SK-N-SH treated with all-trans-retinoic acid at 6 μM for 48 hours (cell line): ENCODE measurements around the gene SNAPC2.

Experiments
- ATAC-seq: fragments of 200-7000 bp; cut with Tn5 transposase; 3 replicates; pipeline ENCODE4 v1.9.1; 2020; ENCODE audit warnings: mild to moderate bottlenecking, moderate library complexity
- ARNTL ChIP-seq: fragments of 450-650 bp; formaldehyde crosslinking; IDR thresholded peaks from 2 replicates; pipeline ENCODE4 v1.5.0; 2020; ENCODE audit warnings: low read depth, mild to moderate bottlenecking, moderate library complexity, borderline replicate concordance
- BACH2 ChIP-seq: fragments of 250-450 bp; sonication (Bioruptor Pico); IDR thresholded peaks from 2 replicates; pipeline ENCODE4 v1.9.0; 2021; ENCODE audit warnings: mild to moderate bottlenecking, borderline replicate concordance
- CREB5 ChIP-seq: fragments of 250-450 bp; sonication (Bioruptor Pico); IDR thresholded peaks from 2 replicates; pipeline ENCODE4 v1.5.1; 2020; ENCODE audit warnings: low read depth, mild to moderate bottlenecking, moderate library complexity
- CSDC2 ChIP-seq: fragments of 250-450 bp; sonication (Bioruptor Pico); IDR thresholded peaks from 2 replicates; pipeline ENCODE4 v1.5.0; 2020; ENCODE audit warnings: mild to moderate bottlenecking, moderate library complexity
- CSRNP3 ChIP-seq: fragments of 250-450 bp; sonication (Bioruptor Pico); IDR thresholded peaks from 2 replicates; pipeline ENCODE4 v1.5.1; 2021; ENCODE audit warnings: mild to moderate bottlenecking, moderate library complexity
- ESRRG ChIP-seq: fragments of 250-450 bp; sonication (Bioruptor Pico); IDR thresholded peaks from 2 replicates; pipeline ENCODE4 v1.6.1; 2021; ENCODE audit warnings: mild to moderate bottlenecking
- GLIS3 ChIP-seq: fragments of 250-450 bp; sonication (Bioruptor Pico); IDR thresholded peaks from 2 replicates; pipeline ENCODE4 v1.5.0; 2020; ENCODE audit warnings: mild to moderate bottlenecking, moderate library complexity
- OSR1 ChIP-seq: fragments of 250-450 bp; sonication (Bioruptor Pico); IDR thresholded peaks from 2 replicates; pipeline ENCODE4 v1.8.0; 2022; ENCODE audit warnings: moderate library complexity, mild to moderate bottlenecking, inconsistent platforms
- POU6F1 ChIP-seq: fragments of 250-450 bp; sonication (Bioruptor Pico); IDR thresholded peaks from 2 replicates; pipeline ENCODE4 v1.8.0; 2021; ENCODE audit warnings: low read depth, mild to moderate bottlenecking, moderate library complexity, borderline replicate concordance
- PPARA ChIP-seq: fragments of 250-450 bp; sonication (Bioruptor Pico); IDR thresholded peaks from 2 replicates; pipeline ENCODE4 v1.5.0; 2020; ENCODE audit warnings: mild to moderate bottlenecking, borderline replicate concordance
- RARB ChIP-seq: fragments of 250-450 bp; sonication (Bioruptor Pico); IDR thresholded peaks from 2 replicates; pipeline ENCODE4 v1.8.0; 2021; ENCODE audit warnings: mild to moderate bottlenecking, moderate library complexity
- SNAI2 ChIP-seq: fragments of 250-450 bp; sonication (Bioruptor Pico); IDR thresholded peaks from 2 replicates; pipeline ENCODE4 v1.5.0; 2020; ENCODE audit warnings: mild to moderate bottlenecking, moderate library complexity
- TCF4 ChIP-seq: fragments of 250-450 bp; sonication (Bioruptor Pico); IDR thresholded peaks from 2 replicates; pipeline ENCODE4 v1.8.0; 2021; ENCODE audit warnings: mild to moderate bottlenecking, moderate library complexity, borderline replicate concordance
- TOX ChIP-seq: fragments of 250-450 bp; sonication (Bioruptor Pico); IDR thresholded peaks from 2 replicates; pipeline ENCODE4 v1.8.0; 2021; ENCODE audit warnings: mild to moderate bottlenecking, moderate library complexity, borderline replicate concordance
- ZC3H10 ChIP-seq: fragments of 250-450 bp; sonication (Bioruptor Pico); IDR thresholded peaks from 2 replicates; pipeline ENCODE4 v1.5.1; 2021; ENCODE audit warnings: mild to moderate bottlenecking, moderate library complexity
- ZFP3 ChIP-seq: fragments of 250-450 bp; sonication (Bioruptor Pico); IDR thresholded peaks from 2 replicates; pipeline ENCODE4 v1.5.0; 2020; ENCODE audit warnings: mild to moderate bottlenecking, moderate library complexity
- ZFP30 ChIP-seq: fragments of 450-650 bp; formaldehyde crosslinking; IDR thresholded peaks from 2 replicates; pipeline ENCODE4 v1.5.0; 2022; ENCODE audit warnings: mild to moderate bottlenecking, moderate library complexity
- ZNF565 ChIP-seq: fragments of 450-650 bp; formaldehyde crosslinking; conservative IDR thresholded peaks from 2 replicates; pipeline ENCODE4 v1.5.0; 2020; ENCODE audit warnings: low read depth, mild to moderate bottlenecking, moderate library complexity
- ZNF8 ChIP-seq: fragments of 450-650 bp; formaldehyde crosslinking; IDR thresholded peaks from 2 replicates; pipeline ENCODE4 v1.5.0; 2020; ENCODE audit warnings: mild to moderate bottlenecking, moderate library complexity
- TF ChIP-seq, protein P1 (sequence below): fragments of 250-450 bp; sonication (Bioruptor Pico); IDR thresholded peaks from 2 replicates; pipeline ENCODE4 v1.8.0; 2020; ENCODE audit warnings: mild to moderate bottlenecking, moderate library complexity, borderline replicate concordance
- TF ChIP-seq, protein P2 (sequence below): fragments of 250-450 bp; sonication (Bioruptor Pico); IDR thresholded peaks from 2 replicates; pipeline ENCODE4 v1.5.0; 2020; ENCODE audit warnings: mild to moderate bottlenecking, moderate library complexity

Gene SNAPC2

DNA sequence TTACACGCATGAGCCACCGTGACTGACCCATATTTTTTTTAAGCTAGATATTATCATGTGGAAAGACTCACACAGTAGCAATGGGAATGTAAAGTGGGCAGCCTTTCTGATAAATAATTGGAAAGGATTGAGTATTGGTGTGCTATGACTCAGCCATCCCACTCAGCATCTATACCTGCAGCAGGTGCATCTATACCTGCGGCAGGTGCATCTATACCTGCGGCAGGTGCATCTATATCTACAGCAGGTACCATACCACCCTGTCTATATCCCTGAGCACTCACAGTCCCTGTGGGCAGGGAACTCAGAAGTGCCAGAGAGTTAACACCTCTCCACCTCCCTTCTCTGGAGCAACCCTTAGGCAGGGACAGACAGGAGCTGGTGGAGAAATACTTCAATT lies 37.0 kb upstream of the SNAPC2 start (continued):
- no peak for TF ChIP-seq CSRNP3 (CRISPR knock-in tag)
- no peak for TF ChIP-seq ZFP30 (CRISPR knock-in tag)

- TF ChIP-seq ZFP30 (CRISPR knock-in tag) (no peak), RARB (CRISPR knock-in tag) (no peak), ZNF565 (CRISPR knock-in tag) (no peak), GLIS3 (CRISPR knock-in tag) (no peak), TOX (CRISPR knock-in tag) (no peak), CSRNP3 (CRISPR knock-in tag) (no peak), CSDC2 (CRISPR knock-in tag) (no peak), CREB5 (CRISPR knock-in tag) (no peak), ZC3H10 (no peak), ZFP3 (CRISPR knock-in tag) (no peak), POU6F1 (CRISPR knock-in tag) (no peak), ZNF8 (CRISPR knock-in tag) (no peak), ESRRG (CRISPR knock-in tag) (no peak), OSR1 (CRISPR knock-in tag) (no peak)
- TF ChIP-seq, protein P1, sequence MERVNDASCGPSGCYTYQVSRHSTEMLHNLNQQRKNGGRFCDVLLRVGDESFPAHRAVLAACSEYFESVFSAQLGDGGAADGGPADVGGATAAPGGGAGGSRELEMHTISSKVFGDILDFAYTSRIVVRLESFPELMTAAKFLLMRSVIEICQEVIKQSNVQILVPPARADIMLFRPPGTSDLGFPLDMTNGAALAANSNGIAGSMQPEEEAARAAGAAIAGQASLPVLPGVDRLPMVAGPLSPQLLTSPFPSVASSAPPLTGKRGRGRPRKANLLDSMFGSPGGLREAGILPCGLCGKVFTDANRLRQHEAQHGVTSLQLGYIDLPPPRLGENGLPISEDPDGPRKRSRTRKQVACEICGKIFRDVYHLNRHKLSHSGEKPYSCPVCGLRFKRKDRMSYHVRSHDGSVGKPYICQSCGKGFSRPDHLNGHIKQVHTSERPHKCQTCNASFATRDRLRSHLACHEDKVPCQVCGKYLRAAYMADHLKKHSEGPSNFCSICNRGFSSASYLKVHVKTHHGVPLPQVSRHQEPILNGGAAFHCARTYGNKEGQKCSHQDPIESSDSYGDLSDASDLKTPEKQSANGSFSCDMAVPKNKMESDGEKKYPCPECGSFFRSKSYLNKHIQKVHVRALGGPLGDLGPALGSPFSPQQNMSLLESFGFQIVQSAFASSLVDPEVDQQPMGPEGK (CRISPR knock-in tag): no peak
- TF ChIP-seq, protein P2, sequence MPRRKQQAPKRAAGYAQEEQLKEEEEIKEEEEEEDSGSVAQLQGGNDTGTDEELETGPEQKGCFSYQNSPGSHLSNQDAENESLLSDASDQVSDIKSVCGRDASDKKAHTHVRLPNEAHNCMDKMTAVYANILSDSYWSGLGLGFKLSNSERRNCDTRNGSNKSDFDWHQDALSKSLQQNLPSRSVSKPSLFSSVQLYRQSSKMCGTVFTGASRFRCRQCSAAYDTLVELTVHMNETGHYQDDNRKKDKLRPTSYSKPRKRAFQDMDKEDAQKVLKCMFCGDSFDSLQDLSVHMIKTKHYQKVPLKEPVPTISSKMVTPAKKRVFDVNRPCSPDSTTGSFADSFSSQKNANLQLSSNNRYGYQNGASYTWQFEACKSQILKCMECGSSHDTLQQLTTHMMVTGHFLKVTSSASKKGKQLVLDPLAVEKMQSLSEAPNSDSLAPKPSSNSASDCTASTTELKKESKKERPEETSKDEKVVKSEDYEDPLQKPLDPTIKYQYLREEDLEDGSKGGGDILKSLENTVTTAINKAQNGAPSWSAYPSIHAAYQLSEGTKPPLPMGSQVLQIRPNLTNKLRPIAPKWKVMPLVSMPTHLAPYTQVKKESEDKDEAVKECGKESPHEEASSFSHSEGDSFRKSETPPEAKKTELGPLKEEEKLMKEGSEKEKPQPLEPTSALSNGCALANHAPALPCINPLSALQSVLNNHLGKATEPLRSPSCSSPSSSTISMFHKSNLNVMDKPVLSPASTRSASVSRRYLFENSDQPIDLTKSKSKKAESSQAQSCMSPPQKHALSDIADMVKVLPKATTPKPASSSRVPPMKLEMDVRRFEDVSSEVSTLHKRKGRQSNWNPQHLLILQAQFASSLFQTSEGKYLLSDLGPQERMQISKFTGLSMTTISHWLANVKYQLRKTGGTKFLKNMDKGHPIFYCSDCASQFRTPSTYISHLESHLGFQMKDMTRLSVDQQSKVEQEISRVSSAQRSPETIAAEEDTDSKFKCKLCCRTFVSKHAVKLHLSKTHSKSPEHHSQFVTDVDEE (CRISPR knock-in tag): no peak
- ATAC-seq: no peak
These were observed 36.2 kb upstream of the SNAPC2 start for GRCh38 chr19:7883796-7884570.

- TF ChIP-seq GLIS3 (CRISPR knock-in tag) (no peak), SNAI2 (CRISPR knock-in tag) (no peak), CREB5 (CRISPR knock-in tag) (no peak), OSR1 (CRISPR knock-in tag) (no peak), ESRRG (CRISPR knock-in tag) (no peak), BACH2 (no peak), TCF4 (no peak), PPARA (CRISPR knock-in tag) (no peak), ARNTL (no peak), CSDC2 (CRISPR knock-in tag) (no peak)
- TF ChIP-seq, protein P2 (CRISPR knock-in tag): no peak
- TF ChIP-seq, all 23 proteins: peak for 0
- no peak for ATAC-seq
These were observed 34.3 kb upstream of the SNAPC2 start for GRCh38 chr19:7885818-7886217.
